OCI-LY7 (cell line): Measurements from ENCODE around the gene UNC5B.

Source experiments
- CTCF ChIP-seq: fragments of 200-600 bp; sonication (generic); conservative IDR thresholded peaks from 2 replicates; pipeline ENCODE4 v1.5.1; 2014; ENCODE audit warnings: mild to moderate bottlenecking, antibody characterized with exemption, low read length, moderate library complexity, mixed read lengths
- EZH2phosphoT487 ChIP-seq: fragments of 200-600 bp; sonication (generic); IDR thresholded peaks from 2 replicates; pipeline ENCODE4 v1.6.1; 2018; ENCODE audit warnings: low read depth, borderline replicate concordance, mild to moderate bottlenecking, mixed run types, antibody characterized with exemption, low read length, moderate library complexity, mixed read lengths

- TF ChIP-seq CTCF (no peak), EZH2phosphoT487 (no peak)
Observed at GRCh38 chr10:71302451-71302850, 90.1 kb downstream of the UNC5B start.
